ENCODE data around the gene OR2T2.
"Not testable (repeated sequence)": the region's sequence is repeated elsewhere in the genome, so short reads cannot be mapped to it uniquely, and the experiment has no call there.

The OR2T2 gene

DNA sequence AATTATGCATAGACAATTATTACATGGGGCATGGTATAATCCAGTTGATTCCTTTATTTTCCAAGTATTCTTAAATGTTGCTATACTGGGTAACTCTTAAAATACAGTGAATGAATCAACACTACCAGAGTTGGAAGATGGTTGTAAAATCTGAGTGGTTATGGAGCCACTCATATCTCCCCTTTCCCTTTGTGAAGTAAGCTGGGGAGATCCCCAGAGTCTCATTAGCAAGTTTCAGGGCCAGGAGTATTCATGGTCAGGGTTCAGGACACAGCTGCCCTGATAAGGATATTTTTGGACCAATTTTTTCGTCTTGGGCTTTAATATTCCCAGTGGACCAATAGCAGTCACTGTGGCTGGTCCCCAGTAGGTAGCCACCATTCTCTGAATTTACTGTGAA, 6.8 kb upstream of the OR2T2 start:
- H3K27me3 Mint-ChIP-seq; H3K4me1 Mint-ChIP-seq (ENCODE audit: low read depth); intact Hi-C loops (cut with micrococcal nuclease); H3K4me3 Mint-ChIP-seq; H3K27ac Mint-ChIP-seq; H3K9me3 Mint-ChIP-seq; H3K36me3 Mint-ChIP-seq (ENCODE audit: low read depth): not testable (repeated sequence)

GRCh38 chr1:248439283-248439682, 6.2 kb upstream of the OR2T2 start:
- H3K27me3 Mint-ChIP-seq; H3K36me3 Mint-ChIP-seq (ENCODE audit: low read depth); intact Hi-C loops (cut with micrococcal nuclease); H3K9me3 Mint-ChIP-seq; H3K4me1 Mint-ChIP-seq (ENCODE audit: low read depth); H3K27ac Mint-ChIP-seq; H3K4me3 Mint-ChIP-seq: not testable (repeated sequence)

GRCh38 chr1:248442500-248443277, 2.7 kb upstream of the OR2T2 start:
- H3K27ac Mint-ChIP-seq; intact Hi-C loops (cut with micrococcal nuclease); H3K27me3 Mint-ChIP-seq; H3K36me3 Mint-ChIP-seq (ENCODE audit: low read depth); H3K4me1 Mint-ChIP-seq (ENCODE audit: low read depth); H3K4me3 Mint-ChIP-seq; H3K9me3 Mint-ChIP-seq: not testable (repeated sequence)

DNA sequence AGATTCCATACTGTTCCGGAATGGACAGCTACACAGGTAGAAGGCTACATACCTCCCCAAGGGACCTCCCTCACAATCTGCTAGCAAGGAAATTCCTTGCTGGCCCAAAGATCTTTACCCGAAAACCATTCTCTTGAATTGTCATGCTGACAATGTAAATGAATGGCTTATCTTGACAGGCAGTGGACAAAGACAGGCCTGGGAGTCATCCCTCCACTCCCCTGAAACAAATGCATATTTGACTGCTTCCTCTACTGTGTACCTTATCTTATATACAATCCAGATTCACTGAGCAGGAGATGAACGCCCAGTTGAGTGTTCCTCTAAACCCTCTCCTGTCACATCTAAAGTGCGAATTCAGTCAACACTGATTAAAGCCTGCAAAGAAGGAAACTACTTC, 834 bp upstream of the OR2T2 start:
- H3K27ac Mint-ChIP-seq; intact Hi-C loops (cut with micrococcal nuclease); H3K27me3 Mint-ChIP-seq; H3K36me3 Mint-ChIP-seq (ENCODE audit: low read depth); H3K4me1 Mint-ChIP-seq (ENCODE audit: low read depth); H3K9me3 Mint-ChIP-seq; H3K4me3 Mint-ChIP-seq: not testable (repeated sequence)

- H3K4me3 Mint-ChIP-seq; H3K27ac Mint-ChIP-seq; intact Hi-C loops (cut with micrococcal nuclease); H3K9me3 Mint-ChIP-seq; H3K4me1 Mint-ChIP-seq (ENCODE audit: low read depth); H3K36me3 Mint-ChIP-seq (ENCODE audit: low read depth); H3K27me3 Mint-ChIP-seq: not testable (repeated sequence)
Observed at GRCh38 chr1:248448409-248449074, 3.1 kb downstream of the OR2T2 start.

DNA sequence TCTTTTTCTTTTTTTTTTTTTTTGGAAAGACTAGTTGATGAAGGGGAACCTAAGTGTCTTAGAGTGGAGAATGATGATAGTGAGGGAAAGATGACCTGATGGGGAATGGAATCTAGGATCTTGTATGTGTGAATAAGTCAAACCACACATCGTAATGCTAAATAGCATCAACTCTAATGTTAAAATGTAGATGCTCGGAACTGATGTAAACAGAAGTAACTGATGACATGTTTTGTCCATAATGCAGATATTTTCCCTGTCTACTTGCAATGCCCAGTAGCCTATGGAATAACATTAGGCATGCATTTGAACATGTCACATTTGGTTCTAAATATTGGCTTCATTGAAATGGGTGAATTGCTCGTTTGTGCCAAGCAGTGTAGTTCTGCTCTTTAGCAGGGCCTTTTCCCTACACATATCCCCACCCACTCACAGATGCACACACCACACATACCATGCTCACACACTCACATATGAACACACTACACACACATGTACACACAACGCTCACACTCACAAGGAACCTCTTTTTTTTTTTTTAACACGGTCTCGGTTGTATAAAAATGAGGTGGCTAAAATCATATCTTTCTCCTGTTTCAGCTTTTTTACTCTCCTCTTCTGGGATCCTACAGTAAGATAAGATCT, 4.5 kb downstream of the OR2T2 start:
- intact Hi-C loops (cut with micrococcal nuclease); H3K36me3 Mint-ChIP-seq (ENCODE audit: low read depth); H3K4me3 Mint-ChIP-seq; H3K9me3 Mint-ChIP-seq; H3K27me3 Mint-ChIP-seq; H3K4me1 Mint-ChIP-seq (ENCODE audit: low read depth); H3K27ac Mint-ChIP-seq: not testable (repeated sequence)

- H3K36me3 Mint-ChIP-seq (ENCODE audit: low read depth): not testable (repeated sequence)
Observed at GRCh38 chr1:248450466-248451145, 5.2 kb downstream of the OR2T2 start.

DNA sequence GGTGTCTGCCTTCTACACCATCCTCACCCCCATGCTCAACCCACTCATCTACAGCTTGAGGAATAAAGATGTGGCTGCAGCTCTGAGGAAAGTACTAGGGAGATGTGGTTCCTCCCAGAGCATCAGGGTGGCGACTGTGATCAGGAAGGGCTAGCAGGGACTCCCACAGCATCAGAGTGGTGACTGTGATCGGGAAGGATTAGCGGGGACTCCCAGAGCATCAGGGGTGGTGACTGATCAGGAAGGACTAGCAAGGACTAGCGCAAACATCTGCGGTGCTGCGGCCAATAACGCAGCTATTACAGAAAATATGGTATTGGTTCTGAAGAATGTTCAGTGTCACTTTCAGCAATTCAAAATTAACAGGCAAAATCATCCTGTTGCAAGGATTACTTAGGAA, 8.2 kb downstream of the OR2T2 start:
- H3K27me3 Mint-ChIP-seq; H3K4me3 Mint-ChIP-seq; H3K4me1 Mint-ChIP-seq (ENCODE audit: low read depth); H3K9me3 Mint-ChIP-seq; H3K36me3 Mint-ChIP-seq (ENCODE audit: low read depth); H3K27ac Mint-ChIP-seq; intact Hi-C loops (cut with micrococcal nuclease): not testable (repeated sequence)

More at GRCh38 chr1:248450466-248451145, 5.2 kb downstream of the OR2T2 start:
- H3K27me3 Mint-ChIP-seq; H3K4me1 Mint-ChIP-seq (ENCODE audit: low read depth); H3K27ac Mint-ChIP-seq; H3K9me3 Mint-ChIP-seq; intact Hi-C loops (cut with micrococcal nuclease); H3K4me3 Mint-ChIP-seq: not testable (repeated sequence)

- H3K36me3 Mint-ChIP-seq (ENCODE audit: low read depth); H3K9me3 Mint-ChIP-seq; H3K4me3 Mint-ChIP-seq; H3K4me1 Mint-ChIP-seq (ENCODE audit: low read depth); H3K27me3 Mint-ChIP-seq; intact Hi-C loops (cut with micrococcal nuclease); H3K27ac Mint-ChIP-seq: not testable (repeated sequence)
Observed at GRCh38 chr1:248455045-248455444, 9.6 kb downstream of the OR2T2 start.

DNA sequence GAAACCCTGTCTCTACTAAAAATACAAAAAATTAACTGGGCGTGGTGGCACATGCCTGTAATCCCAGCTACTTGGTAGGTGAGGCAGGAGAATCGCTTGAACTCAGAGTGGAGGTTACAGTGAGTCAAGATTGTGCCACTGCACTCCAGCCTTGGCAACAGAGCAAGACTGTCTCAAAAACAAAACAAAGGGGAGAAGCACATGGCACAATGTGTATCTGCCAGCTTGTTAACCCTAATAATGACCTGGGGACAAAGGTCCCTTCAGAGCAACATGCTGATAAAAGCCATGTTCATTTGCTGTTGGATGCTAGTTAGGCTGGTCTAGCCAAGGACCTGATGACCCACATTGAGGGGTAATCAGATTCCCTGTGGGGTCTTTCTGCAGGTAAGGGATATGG, 11.2 kb downstream of the OR2T2 start:
- H3K4me1 Mint-ChIP-seq (ENCODE audit: low read depth); intact Hi-C loops (cut with micrococcal nuclease): not testable (repeated sequence)

DNA sequence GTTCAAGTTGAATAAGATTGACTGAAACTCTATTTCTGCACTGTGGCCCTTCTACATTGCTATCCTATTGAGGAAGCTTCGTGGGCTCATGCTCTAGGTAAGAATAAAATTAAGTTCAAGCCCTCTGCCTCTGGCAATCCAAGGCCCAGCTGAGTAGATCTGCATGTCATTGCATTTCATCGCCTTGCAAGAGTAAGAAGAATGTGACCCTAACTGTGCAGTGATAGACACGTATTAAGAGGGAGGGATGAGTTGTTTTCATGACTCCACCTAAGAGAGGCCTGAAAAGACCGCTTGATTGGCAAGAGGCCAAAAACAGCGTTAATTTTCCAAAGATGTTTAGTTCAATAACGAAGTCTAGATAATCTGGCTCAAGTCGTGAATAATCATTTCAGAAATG, 13.7 kb downstream of the OR2T2 start:
- intact Hi-C loops (cut with micrococcal nuclease); H3K27ac Mint-ChIP-seq; H3K4me3 Mint-ChIP-seq: not testable (repeated sequence)

More for the DNA sequence above, 11.2 kb downstream of the OR2T2 start:
- not testable (repeated sequence) for H3K4me3 Mint-ChIP-seq; H3K9me3 Mint-ChIP-seq; H3K27ac Mint-ChIP-seq; H3K36me3 Mint-ChIP-seq (ENCODE audit: low read depth); H3K27me3 Mint-ChIP-seq

GRCh38 chr1:248471154-248471553, 25.7 kb downstream of the OR2T2 start:
- no peak overlapping the region for H3K27ac Mint-ChIP-seq
- intact Hi-C loops (cut with micrococcal nuclease): no loop called here
- H3K9me3 Mint-ChIP-seq: no peaks in the 10 kb centered on the region
- H3K36me3 Mint-ChIP-seq (ENCODE audit: low read depth): no peaks in the 10 kb centered on the region
- no peaks in the 10 kb centered on the region for H3K4me1 Mint-ChIP-seq (ENCODE audit: low read depth)
- no peak overlapping the region for H3K4me3 Mint-ChIP-seq
- peaks cover 3% of the 10 kb centered on the region for H3K27me3 Mint-ChIP-seq

More for the DNA sequence above, 13.7 kb downstream of the OR2T2 start:
- not testable (repeated sequence) for H3K4me1 Mint-ChIP-seq (ENCODE audit: low read depth); H3K9me3 Mint-ChIP-seq; H3K36me3 Mint-ChIP-seq (ENCODE audit: low read depth); H3K27me3 Mint-ChIP-seq

DNA sequence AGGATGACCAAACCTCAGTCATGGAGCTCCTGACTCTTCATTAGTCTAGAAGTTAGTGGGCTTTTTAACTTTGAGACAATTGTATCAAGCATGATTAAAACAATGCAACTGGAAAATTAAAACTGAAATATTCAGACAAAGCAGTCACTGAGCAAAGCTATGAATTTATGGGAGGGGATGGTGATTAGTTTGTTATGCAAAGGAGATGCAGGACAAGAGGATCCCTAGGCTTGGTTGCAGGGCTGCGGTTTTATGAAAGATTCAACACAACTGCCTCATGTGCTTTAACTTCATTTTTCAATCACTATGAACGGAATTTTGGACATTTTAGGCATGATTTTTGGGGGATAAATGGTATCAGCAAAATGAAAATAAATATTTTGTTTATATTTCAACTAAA, 26.7 kb downstream of the OR2T2 start:
- H3K4me3 Mint-ChIP-seq; H3K27me3 Mint-ChIP-seq; H3K36me3 Mint-ChIP-seq (ENCODE audit: low read depth); H3K4me1 Mint-ChIP-seq (ENCODE audit: low read depth); H3K9me3 Mint-ChIP-seq; intact Hi-C loops (cut with micrococcal nuclease); H3K27ac Mint-ChIP-seq: not testable (repeated sequence)

DNA sequence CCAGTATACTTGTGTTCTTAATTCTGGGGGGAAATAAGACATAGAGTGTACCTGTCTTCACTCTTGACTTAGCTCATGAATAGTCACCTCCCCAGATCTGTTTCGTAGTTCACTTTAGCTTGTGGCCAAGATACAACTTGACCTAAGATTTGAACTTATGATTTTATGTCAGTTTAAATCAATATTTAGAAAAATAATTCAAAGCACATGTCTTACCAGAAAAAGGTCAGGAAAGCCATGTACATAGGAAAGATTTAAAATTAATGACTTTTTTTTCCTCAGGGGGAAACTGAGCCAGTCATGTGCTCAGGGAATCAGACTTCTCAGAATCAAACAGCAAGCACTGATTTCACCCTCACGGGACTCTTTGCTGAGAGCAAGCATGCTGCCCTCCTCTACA, 27.6 kb downstream of the OR2T2 start, which contains the start of gene OR2T3:
TSS of gene OR2T3 (plus strand) at position 301 of the 400 bp plus-strand sequence. CDS start at position 301, 0 bp downstream.
- H3K36me3 Mint-ChIP-seq (ENCODE audit: low read depth); H3K4me1 Mint-ChIP-seq (ENCODE audit: low read depth); H3K27me3 Mint-ChIP-seq; intact Hi-C loops (cut with micrococcal nuclease); H3K9me3 Mint-ChIP-seq; H3K27ac Mint-ChIP-seq; H3K4me3 Mint-ChIP-seq: not testable (repeated sequence)

Data from dendritic cell treated with granulocyte-macrophage colony-stimulating factor and Interleukin-4, amounts not matched to agents 40 ng/mL and 50 ng/mL, for 4 days (primary cell).